Hepatocyte (in vitro differentiated cells): ENCODE measurements around the gene STRIP1. TPM values are rescaled to one million over a fixed set of nuclear protein-coding genes. Genes with fewer than 3 reads are reported as not detected.
"Not testable (repeated sequence)": the region's sequence is repeated elsewhere in the genome, so short reads cannot be mapped to it uniquely, and the experiment has no call there.

ENCODE experiments used
- DNase-seq: peaks from one replicate; pipeline ENCODE4 v3.0.0-alpha.2; 2016; ENCODE audit warnings: low spot score
- H2AFZ ChIP-seq: fragments of 200-600 bp; sonication (generic); 2 replicates; pipeline ENCODE4 v1.6.0; 2016; ENCODE audit warnings: antibody characterized with exemption, mild to moderate bottlenecking
- H3K27ac ChIP-seq: fragments of 200-600 bp; sonication (generic); 2 replicates; pipeline ENCODE4 v1.5.1; 2016; ENCODE audit warnings: mild to moderate bottlenecking
- H3K27me3 ChIP-seq: fragments of 200-600 bp; sonication (generic); 2 replicates; pipeline ENCODE4 v1.6.1; 2016
- H3K36me3 ChIP-seq: fragments of 200-600 bp; sonication (generic); replicated peaks from 2 replicates; pipeline ENCODE4 v1.5.1; 2016; ENCODE audit warnings: low read depth; ENCODE audit not compliant: insufficient read depth
- H3K4me1 ChIP-seq: fragments of 200-600 bp; sonication (generic); 2 replicates; pipeline ENCODE4 v1.5.1; 2016; ENCODE audit warnings: mild to moderate bottlenecking, moderate library complexity; ENCODE audit not compliant: insufficient read depth
- H3K4me2 ChIP-seq: fragments of 200-600 bp; sonication (generic); 2 replicates; pipeline ENCODE4 v1.6.0; 2016
- H3K4me3 ChIP-seq: fragments of 200-600 bp; sonication (generic); 2 replicates; pipeline ENCODE4 v1.5.1; 2016; ENCODE audit warnings: mild to moderate bottlenecking
- H3K79me2 ChIP-seq: fragments of 200-600 bp; sonication (generic); 2 replicates; pipeline ENCODE4 v1.6.0; 2017; ENCODE audit warnings: mild to moderate bottlenecking
- H3K9me2 ChIP-seq: fragments of 200-600 bp; sonication (generic); replicated peaks from 2 replicates; pipeline ENCODE4 v1.6.0; 2017; ENCODE audit warnings: mild to moderate bottlenecking; ENCODE audit not compliant: insufficient read depth
- H3K9me3 ChIP-seq: fragments of 200-600 bp; sonication (generic); 2 replicates; pipeline ENCODE4 v1.5.1; 2016; ENCODE audit warnings: low read depth, mild to moderate bottlenecking
- H4K20me1 ChIP-seq: fragments of 200-600 bp; sonication (generic); 2 replicates; pipeline ENCODE4 v1.6.0; 2016; ENCODE audit warnings: mild to moderate bottlenecking; ENCODE audit not compliant: insufficient read depth, poor library complexity, severe bottlenecking
- EZH2 ChIP-seq: fragments of 200-600 bp; sonication (generic); IDR thresholded peaks from 2 replicates; pipeline ENCODE4 v1.6.1; 2016; ENCODE audit warnings: antibody characterized with exemption, mild to moderate bottlenecking, borderline replicate concordance
- EZH2phosphoT487 ChIP-seq: fragments of 200-600 bp; sonication (generic); IDR thresholded peaks from one replicate; pipeline ENCODE4 v1.6.1; 2018; ENCODE audit warnings: antibody characterized with exemption, mild to moderate bottlenecking, low read depth, moderate library complexity; ENCODE audit not compliant: unreplicated experiment, severe bottlenecking
- WGBS: methylation state at CpG from one replicate; pipeline ENCODE4 v1.1.6; 2016; ENCODE audit warnings: low lambda C conversion rate; ENCODE audit errors: missing lambda C conversion rate; 5-methylcytosine and 5-hydroxymethylcytosine counted together
- polyA plus RNA-seq: library from polyadenylated mRNA; unstranded; fragments of >200 nt; fragmentation: Nextera tagmentation; extraction: Ambion mirVana; gene quantifications from 2 replicates; pipeline ENCODE4 v1.2.1, GENCODE V29; 2016
- total RNA-seq: library from RNA; depleted of rRNA; stranded (reverse); fragments of >200 nt; gene quantifications from 2 replicates; pipeline ENCODE4 v1.2.3, GENCODE V29; 2014
- TF ChIP-seq, protein P1 (sequence below): fragments of 200-600 bp; sonication (generic); IDR thresholded peaks from 2 replicates; pipeline ENCODE4 v1.5.1; 2016; ENCODE audit warnings: antibody characterized with exemption, mild to moderate bottlenecking; ENCODE audit not compliant: poor library complexity

STRIP1 gene
- total and polyA plus RNA-seq, 2 experiments from 2014 or later, result 29.1 to 44.6 TPM

DNA sequence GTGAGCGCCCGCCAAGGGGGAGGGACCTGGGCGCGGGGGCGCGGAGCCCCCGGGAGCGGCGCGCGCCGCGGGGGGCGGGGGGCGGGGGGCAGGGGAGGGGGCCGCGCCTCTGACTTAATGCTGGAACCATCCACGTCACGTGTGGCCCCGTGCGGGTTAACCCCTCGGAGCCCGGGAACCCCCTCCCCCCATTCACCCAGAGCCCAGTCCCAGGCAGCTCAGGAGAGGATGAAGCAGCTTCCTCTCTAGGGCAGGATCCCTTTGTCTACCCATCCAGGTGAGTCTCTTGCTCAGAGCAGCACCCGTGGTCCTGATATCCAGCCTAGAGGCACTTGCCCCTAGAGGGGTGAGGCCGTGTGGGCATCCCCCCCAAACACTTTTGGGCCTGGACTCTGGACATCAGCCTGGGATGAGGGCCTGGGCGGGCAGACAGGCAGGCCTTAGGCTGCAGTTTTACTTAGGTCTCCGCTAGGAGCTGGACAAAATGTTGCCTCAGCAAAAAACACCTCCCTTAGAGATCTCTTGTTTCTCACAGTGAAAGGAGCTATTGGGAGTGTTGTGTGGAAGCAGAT is 36.3 kb downstream of the STRIP1 start, which contains the start of gene ALX3:
Gene ALX3 (minus strand): TSS at position 2 of the 572 bp plus-strand sequence. CDS start 60 bp downstream, outside the sequence.
- no peaks in the 10 kb centered on the region for H3K79me2 ChIP-seq
- no peak within 1 kb of the TSS for H3K27ac ChIP-seq
- H3K36me3 ChIP-seq, result no peaks in the 10 kb centered on the region
- peaks cover 84% of the 10 kb centered on the region for H3K27me3 ChIP-seq
- peak; percentile 24 for TF ChIP-seq EZH2phosphoT487
- no peak for TF ChIP-seq EZH2
- H3K9me2 ChIP-seq, result no peaks in the 10 kb centered on the region
- no peaks in the 10 kb centered on the region for H3K9me3 ChIP-seq
- peak within 1 kb of the TSS; percentile 20 for H2AFZ ChIP-seq
- H3K4me3 ChIP-seq, result no peak within 1 kb of the TSS
- peak within 1 kb of the TSS; percentile 71 for H3K4me2 ChIP-seq
- H4K20me1 ChIP-seq, result no peaks in the 10 kb centered on the region
- WGBS, result 62% methylated on average over 4 of the region's 27 CpGs
- DNase-seq, result no peak
- peaks cover 14% of the 10 kb centered on the region for H3K4me1 ChIP-seq

DNA sequence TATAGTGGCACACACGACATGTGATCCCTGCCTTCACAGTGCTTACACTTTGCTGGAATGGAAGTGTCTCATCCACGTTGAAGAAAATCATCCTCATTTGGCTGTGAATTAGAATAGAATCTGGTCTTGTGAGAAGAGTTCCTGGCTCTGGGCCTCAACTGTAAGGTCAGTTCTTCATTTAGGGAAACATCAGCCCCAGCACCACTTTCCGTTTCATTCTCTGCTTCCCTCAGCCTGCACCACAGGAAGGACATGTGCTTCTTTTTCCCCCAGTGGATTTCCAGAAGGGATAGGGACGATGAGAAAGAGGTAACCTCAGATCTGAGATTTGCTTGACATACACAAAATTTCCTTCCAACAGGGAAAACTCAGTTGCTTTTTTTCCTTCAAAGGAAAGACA is 39.7 kb downstream of the STRIP1 start:
- WGBS, result 81% methylated on average over 4 of the region's 4 CpGs
- Histone ChIP-seq H3K9me3 (no peaks in the 10 kb centered on the region), H3K4me2 (no peak overlapping the region), H3K27ac (no peak overlapping the region), H3K4me3 (no peak overlapping the region), H3K79me2 (no peaks in the 10 kb centered on the region), H4K20me1 (no peaks in the 10 kb centered on the region), H3K4me1 (peaks cover 6% of the 10 kb centered on the region), H3K9me2 (no peaks in the 10 kb centered on the region), H3K36me3 (no peaks in the 10 kb centered on the region), H2AFZ (no peak overlapping the region), H3K27me3 (peaks cover 64% of the 10 kb centered on the region)
- no peak for DNase-seq
- no peak for TF ChIP-seq EZH2phosphoT487
- no peak for TF ChIP-seq EZH2
- TF ChIP-seq, protein P1, sequence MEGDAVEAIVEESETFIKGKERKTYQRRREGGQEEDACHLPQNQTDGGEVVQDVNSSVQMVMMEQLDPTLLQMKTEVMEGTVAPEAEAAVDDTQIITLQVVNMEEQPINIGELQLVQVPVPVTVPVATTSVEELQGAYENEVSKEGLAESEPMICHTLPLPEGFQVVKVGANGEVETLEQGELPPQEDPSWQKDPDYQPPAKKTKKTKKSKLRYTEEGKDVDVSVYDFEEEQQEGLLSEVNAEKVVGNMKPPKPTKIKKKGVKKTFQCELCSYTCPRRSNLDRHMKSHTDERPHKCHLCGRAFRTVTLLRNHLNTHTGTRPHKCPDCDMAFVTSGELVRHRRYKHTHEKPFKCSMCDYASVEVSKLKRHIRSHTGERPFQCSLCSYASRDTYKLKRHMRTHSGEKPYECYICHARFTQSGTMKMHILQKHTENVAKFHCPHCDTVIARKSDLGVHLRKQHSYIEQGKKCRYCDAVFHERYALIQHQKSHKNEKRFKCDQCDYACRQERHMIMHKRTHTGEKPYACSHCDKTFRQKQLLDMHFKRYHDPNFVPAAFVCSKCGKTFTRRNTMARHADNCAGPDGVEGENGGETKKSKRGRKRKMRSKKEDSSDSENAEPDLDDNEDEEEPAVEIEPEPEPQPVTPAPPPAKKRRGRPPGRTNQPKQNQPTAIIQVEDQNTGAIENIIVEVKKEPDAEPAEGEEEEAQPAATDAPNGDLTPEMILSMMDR, result no peak

DNA sequence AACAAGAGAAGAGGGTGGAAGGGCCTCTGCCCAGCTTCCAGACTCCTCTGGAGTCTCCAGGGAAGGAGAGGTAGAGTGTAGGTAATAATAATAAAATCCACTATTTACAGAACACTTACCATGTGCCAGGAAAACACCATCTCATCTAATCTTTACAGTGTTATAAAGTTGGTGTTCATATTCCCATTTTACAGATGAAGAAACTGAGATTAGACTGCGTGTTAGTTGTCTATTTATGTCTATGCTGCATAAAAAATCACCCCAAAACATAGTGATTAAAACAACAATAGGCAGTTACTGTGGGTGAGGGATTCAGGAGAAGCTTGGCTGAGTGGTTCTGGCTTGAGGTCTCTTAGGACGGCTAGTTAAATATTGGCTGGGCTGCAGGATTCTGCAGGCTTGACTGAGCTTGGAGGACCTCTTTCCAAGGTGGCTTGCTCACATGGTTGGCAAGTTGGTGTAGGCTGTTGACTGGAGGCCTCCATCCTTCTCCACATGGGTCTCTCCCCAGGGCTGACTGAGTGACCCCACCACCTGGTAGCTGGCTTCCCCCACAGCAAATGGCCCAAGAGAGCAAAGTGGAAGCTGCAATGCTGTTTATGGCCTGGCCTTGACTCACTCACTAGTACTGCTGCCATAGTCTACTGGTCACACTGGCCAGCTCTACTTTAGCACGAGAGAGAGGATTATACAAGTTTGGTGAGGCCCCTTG is 42.5 kb downstream of the STRIP1 start:
- Histone ChIP-seq H3K36me3 (no peaks in the 10 kb centered on the region), H3K9me2 (no peaks in the 10 kb centered on the region), H4K20me1 (no peaks in the 10 kb centered on the region), H3K4me2 (no peak overlapping the region), H3K79me2 (no peaks in the 10 kb centered on the region), H3K4me3 (no peak overlapping the region), H3K27me3 (peaks cover 40% of the 10 kb centered on the region), H2AFZ (no peak overlapping the region), H3K9me3 (no peaks in the 10 kb centered on the region), H3K27ac (no peak overlapping the region), H3K4me1 (no peaks in the 10 kb centered on the region)
- WGBS, result 86% methylated on average over 3 of the region's 3 CpGs
- TF ChIP-seq EZH2phosphoT487 (no peak), EZH2 (no peak)
- TF ChIP-seq, protein P1, result no peak
- DNase-seq, result no peak

DNA sequence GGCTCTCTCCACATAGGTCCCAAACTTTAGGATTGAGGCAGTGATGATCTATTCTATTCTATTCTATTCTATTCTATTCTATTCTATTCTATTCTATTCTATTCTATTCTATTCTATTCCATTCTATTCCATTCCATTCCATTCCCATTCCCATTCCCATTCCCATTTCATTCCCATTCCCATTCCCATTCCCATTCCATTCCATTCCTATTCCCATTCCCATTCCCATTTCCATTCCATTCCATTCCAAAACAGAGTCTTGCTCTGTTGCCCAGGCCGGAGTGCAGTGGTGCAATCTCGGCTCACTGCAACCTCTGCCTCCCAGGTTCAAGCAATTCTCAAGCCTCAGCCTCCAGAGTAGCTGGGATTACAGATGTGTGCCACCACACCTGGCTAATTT is 45.6 kb downstream of the STRIP1 start:
- not testable (repeated sequence) for H3K36me3 ChIP-seq, DNase-seq, H3K79me2 ChIP-seq, H3K4me3 ChIP-seq, H3K9me2 ChIP-seq, H3K9me3 ChIP-seq, H4K20me1 ChIP-seq, H3K27ac ChIP-seq, H3K4me2 ChIP-seq, H2AFZ ChIP-seq
- 94% methylated on average over 2 of the region's 2 CpGs for WGBS
- H3K27me3 ChIP-seq, result peaks cover 45% of the 10 kb centered on the region
- H3K4me1 ChIP-seq, result peaks cover 18% of the 10 kb centered on the region
